Stimulated activated CD4-positive, alpha-beta T cell treated with anti-CD3 and anti-CD28 coated beads, Interleukin-1b, Interleukin-23, amount 100 ng/mL, for 4 hours (primary cell): ENCODE data around the gene SIGLEC6.
A peak's percentile ranks its signal among the peaks of the same experiment; 100 is the strongest.

Source experiments
- DNase-seq, 2 donors: peaks; one replicate each; pipeline ENCODE4 v3.0.0-alpha.2; 2020; ENCODE audit warnings: low read depth in 2 of 2

SIGLEC6 gene

DNA sequence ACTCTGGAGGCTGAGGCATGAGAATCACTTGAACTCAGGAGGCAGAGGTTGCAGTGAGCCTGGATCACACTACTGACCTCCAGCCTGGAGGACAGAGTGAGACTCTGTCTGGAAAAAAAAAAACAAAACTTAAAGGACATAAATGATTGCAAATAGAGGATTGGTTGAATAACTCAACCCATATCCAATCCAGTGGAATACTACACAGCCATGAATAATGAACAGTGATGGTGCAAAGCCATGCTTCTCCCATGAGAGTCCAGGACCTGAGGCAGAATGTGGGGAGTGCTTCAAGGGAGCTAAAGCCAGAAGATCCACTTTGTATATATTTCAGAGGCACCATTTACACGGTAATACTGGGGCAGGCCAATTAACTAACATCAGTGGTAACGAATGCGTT, 55.3 kb downstream of the SIGLEC6 start:
- no peak for DNase-seq

DNA sequence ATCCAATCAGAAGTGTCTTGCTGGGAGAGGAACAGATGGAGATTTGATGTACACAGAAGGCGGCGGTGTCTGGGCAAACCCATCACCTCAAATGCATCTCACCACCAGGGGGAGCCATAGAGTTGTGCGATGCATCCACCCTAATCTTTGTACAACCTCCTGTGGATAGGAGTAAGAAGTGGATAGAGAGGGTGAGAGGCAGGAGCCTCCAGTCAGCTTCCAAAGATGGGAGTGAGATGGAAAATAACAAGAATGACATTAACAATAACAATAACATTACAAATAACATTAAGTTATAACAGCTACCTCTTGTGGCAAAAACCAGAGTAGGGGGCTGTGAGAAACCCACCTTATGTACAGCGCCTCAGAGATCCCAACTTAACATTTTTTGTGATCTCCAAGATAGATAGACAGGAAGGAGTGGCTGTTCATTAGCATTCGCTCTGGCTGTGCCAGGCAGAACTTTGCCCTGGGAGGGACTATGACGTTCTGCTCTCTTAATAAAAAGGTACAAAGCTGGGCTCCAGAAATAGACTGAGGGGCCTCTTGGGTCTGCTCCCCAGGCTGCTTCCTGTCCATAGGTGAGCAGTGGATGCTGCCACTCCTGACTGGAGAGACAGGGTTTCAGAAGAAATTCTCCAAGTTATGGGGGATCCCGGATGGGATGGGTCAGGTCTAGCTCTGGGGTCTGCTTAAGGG, 58.3 kb downstream of the SIGLEC6 start:
- DNase-seq: peak; percentile 79 to 95

DNA sequence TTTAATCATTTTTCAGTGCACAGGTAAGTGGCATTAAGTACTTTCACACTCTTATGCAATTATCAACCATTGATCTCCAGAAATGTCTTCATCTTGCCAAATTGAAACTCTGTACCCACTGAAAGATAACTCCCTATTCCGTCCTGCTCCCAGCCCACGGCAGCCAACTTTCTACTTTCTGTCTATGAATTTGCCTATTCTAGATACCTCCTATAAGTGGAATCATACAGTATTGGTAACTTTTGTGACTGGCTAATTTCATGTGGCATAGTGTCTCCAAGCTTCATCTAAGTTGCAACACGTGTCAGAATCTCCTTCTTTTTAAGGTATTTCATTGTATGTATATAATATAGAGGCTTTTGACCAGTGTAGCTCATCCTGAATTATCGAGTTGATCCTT, 58.9 kb downstream of the SIGLEC6 start:
- DNase-seq: no peak

GRCh38 chr19:51471527-51471926, 59.9 kb downstream of the SIGLEC6 start:
- no peak for DNase-seq

- DNase-seq: no peak
Observed at GRCh38 chr19:51470966-51471365, 60.5 kb downstream of the SIGLEC6 start.

DNA sequence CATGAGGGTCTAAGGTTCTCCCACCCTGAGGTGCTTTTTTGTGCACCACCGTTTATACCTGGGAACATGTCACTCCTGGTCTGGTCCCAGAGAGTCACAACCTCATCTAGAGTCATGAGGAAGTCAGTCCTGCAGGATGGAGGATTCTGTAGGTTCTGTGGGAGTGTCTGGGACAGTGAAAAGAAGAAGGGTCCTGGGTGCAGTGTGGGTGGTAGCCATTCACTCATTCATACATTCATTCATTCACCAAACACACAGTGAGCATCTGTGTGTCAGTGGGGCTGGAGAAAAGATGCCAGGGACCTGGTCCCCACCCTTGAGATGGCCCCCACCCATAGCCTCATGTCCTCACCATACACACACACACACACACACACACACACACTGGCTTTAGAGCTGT, 61.8 kb downstream of the SIGLEC6 start:
- DNase-seq: no peak

DNA sequence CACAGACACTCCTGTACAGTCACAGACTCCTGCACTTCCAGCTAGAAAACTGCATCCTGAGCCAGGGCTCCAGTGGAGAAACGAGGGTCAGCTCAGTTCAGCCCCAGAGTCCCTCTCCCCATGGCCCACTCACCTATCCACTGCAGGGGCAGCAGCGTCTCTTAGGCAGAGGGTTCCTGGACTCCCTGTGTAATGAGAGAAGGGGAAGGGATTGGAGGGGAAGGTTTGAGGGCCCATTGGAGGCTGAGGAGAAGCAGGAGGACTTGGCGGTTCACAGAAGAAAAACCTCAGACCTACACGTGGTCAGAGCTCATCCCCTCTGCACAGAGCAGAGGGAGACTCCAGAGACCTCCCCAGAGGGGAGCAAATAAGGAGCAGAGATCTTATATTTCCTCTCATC, 62.3 kb downstream of the SIGLEC6 start:
- no peak for DNase-seq

GRCh38 chr19:51468545-51468920, 62.9 kb downstream of the SIGLEC6 start:
- no peak for DNase-seq

- DNase-seq: no peak
Observed at GRCh38 chr19:51467864-51468544, 63.5 kb downstream of the SIGLEC6 start.
